Activated CD4-positive, alpha-beta T cell treated with anti-CD3 and anti-CD28 coated beads for 36 hours (primary cell): Measurements from ENCODE around the gene CBX8. TPM values are rescaled to one million over a fixed set of nuclear protein-coding genes. Genes with fewer than 3 reads are reported as not detected.

Source experiments
- ATAC-seq: fragments of 200-7000 bp; cut with Tn5 transposase; one replicate; pipeline ENCODE4 v1.10.0; 2021; ENCODE audit warnings: mild to moderate bottlenecking, moderate library complexity
- CTCF ChIA-PET: fragments of 350-600 bp; sonication (Branson Sonifier 250); formaldehyde crosslinking; loops from one replicate; lab custom pipeline; 2021; ENCODE audit warnings: antibody characterized with exemption; lab: Charles Lee
- POLR2A ChIA-PET: fragments of 350-600 bp; sonication (Branson Sonifier 250); formaldehyde crosslinking; loops from one replicate; lab custom pipeline; 2021; ENCODE audit warnings: antibody characterized with exemption, inconsistent platforms; lab: Charles Lee
- DNase-seq: peaks from one replicate; pipeline ENCODE4 v3.0.0-alpha.2; 2020
- H3K27ac Mint-ChIP-seq: one replicate; pipeline ENCODE4 v1.8.0; 2021; ENCODE audit warnings: mixed read lengths
- H3K27me3 Mint-ChIP-seq: one replicate; pipeline ENCODE4 v1.8.0; 2021; ENCODE audit warnings: mixed read lengths
- H3K36me3 Mint-ChIP-seq: one replicate; pipeline ENCODE4 v1.8.0; 2021; ENCODE audit warnings: low read depth, mixed read lengths
- H3K4me1 Mint-ChIP-seq: one replicate; pipeline ENCODE4 v1.8.0; 2021; ENCODE audit warnings: mixed read lengths
- H3K4me3 Mint-ChIP-seq: one replicate; pipeline ENCODE4 v1.8.0; 2021; ENCODE audit warnings: mild to moderate bottlenecking, moderate library complexity, mixed read lengths
- H3K9me3 Mint-ChIP-seq: one replicate; pipeline ENCODE4 v1.8.0; 2021; ENCODE audit warnings: low read depth, mixed read lengths
- intact Hi-C, 2 experiments: fragments of 100-400 bp; cut with DNase I in 1 of 2; cut with micrococcal nuclease in 1 of 2; formaldehyde crosslinking; loops; one replicate each; pipeline versions ENCODE4 v1.14.2 to v1.15.1; 2022 to 2024; cut with DNase I, micrococcal nuclease
- total RNA-seq, 2 experiments: library from RNA; stranded (reverse); gene quantifications; one replicate each; pipeline ENCODE4 v1.2.3, GENCODE V29; 2021

The CBX8 gene
- total RNA-seq, 2 experiments from 2014 or later = 4.7 to 6.0 TPM

DNA sequence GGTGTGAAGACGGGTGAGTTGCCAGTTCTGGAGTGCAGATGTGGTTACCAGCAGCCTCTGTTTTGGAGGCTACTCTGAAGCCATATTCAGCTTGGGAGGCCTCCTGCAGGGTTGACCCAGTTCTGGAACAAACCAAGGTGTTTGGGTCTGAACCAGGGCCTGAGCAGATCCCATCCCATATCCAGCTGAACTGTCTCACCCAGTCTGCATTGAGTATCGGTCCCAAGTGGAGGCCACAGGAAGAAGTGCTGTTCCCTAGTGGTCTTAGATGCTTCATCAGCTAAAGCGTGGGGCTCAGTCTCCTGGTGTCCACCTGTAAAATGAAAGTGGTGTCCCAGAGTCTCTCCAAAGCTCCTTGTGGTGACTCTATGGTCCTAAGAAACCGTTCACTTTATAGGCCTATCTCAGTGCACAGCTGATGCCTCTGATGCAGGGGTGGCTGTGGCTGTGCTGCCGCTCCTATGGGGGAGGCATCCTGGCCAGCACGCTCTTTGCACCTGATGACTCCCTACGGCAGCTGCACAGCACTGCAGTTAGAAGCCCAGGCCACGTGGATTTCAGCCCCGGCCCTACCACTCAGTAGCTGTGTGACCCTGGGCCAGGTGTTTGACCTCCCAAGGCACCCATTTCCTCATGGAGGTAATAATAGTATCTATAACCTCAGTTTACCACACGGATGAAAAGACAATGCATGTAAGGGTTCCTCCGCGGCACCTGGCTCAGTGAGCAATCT lies 21.3 kb upstream of the CBX8 start:
- DNase-seq (no peak), ATAC-seq (no peak)
- ChIA-PET POLR2A (no interaction called here), CTCF (interaction anchor here (0.7 to 1.5 kb wide), 7 partner anchors 9 to 193 kb away, joined by 3 to 6 read pairs (median 3); partner anchors contain the start of gene CBX4)
- Mint-ChIP-seq H3K36me3 (no peaks in the 10 kb centered on the region), H3K27ac (no peak overlapping the region), H3K4me1 (peaks cover 6% of the 10 kb centered on the region), H3K9me3 (no peaks in the 10 kb centered on the region), H3K27me3 (peaks cover 18% of the 10 kb centered on the region), H3K4me3 (no peak overlapping the region)
- intact Hi-C loops = no loop called here

DNA sequence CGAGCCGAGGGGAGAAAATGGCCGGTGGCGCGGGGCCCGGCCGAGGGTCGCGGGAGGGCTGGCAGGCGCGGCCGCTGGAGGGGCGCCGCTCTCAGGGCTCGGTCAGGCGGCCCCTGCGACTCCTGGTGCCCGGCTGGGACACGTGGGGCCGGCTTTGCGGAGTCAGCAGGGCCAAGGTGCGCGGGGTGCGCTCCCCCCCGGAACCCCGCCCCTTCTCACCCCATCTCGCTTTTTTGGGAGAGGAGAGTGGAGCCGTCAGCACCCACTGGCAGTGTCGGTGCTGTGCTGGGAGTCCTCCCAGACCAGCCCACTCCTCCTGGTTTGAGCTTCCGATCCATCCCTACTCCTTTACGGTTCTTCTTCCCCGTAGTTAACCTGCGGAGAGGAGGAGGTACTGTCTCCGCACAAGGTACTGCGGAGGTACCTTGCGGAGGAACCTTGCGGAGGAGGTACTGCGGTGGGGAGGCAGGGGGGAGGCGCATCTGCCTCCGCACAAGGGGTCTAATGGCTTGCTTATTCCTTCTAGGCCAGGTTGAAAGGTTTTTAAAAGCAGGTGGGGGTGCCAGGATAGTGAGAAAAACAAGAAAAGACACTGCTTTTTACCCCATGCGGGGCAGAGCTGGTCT lies 19.1 kb upstream of the CBX8 start:
- H3K36me3 Mint-ChIP-seq = no peaks in the 10 kb centered on the region
- DNase-seq (no peak), ATAC-seq (no peak)
- ChIA-PET CTCF (no interaction called here), POLR2A (no interaction called here)
- peaks cover 29% of the 10 kb centered on the region for H3K27me3 Mint-ChIP-seq
- intact Hi-C loops = no loop called here
- H3K4me3 Mint-ChIP-seq = no peak overlapping the region
- no peak overlapping the region for H3K27ac Mint-ChIP-seq
- peaks cover 16% of the 10 kb centered on the region for H3K4me1 Mint-ChIP-seq
- H3K9me3 Mint-ChIP-seq = no peaks in the 10 kb centered on the region

DNA sequence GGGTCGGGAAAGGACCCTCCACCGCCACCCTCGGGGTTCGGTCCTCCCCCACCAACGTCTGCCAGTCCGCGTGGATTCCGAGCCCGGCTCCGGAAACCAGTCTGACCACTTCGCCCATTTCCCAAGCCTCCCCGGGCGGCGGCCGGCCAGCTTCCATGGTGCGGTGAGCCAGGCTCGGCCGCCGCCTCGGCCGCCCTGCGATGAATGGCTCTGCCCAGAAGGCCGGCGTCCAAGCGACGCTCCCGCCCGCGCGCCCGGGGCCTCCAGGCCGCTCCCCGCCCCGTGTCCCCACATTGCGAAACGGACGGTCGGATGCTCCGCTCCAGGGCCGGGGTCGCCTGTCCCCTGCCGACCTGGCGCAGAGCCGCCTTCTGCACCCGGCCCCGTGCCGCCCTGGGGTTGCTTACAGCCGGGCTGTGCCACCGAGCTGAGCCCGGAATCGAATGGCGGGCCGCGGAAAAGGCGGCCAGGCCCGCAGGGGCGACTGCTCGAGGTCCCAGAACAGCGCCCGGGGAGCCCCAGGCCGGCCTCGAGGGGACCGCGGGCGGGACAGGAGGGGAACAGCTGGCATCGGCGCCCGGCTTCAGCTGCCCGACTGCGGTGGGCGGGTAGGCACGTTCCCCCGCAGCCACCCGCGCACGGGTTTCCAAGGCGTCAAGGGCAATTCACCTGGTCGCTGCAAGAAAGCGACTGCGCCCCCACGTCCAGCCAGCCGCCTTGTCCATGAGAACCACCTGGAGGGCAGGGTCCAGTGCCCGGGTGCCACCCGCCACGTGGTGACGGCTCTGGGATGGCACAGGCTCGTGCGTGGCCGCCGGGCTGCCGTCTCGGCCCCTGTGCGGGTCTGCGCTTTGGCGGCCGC lies 18.3 kb upstream of the CBX8 start:
- no peak overlapping the region for H3K27ac Mint-ChIP-seq
- ChIA-PET CTCF (interaction anchor here (1.1 to 1.2 kb wide), 2 partner anchors 13 to 69 kb away, joined by 4 read pairs; no protein-coding TSS in a partner anchor), POLR2A (no interaction called here)
- DNase-seq = peak; percentile 36
- intact Hi-C loops = no loop called here
- H3K27me3 Mint-ChIP-seq = peaks cover 34% of the 10 kb centered on the region
- no peak for ATAC-seq
- peaks cover 23% of the 10 kb centered on the region for H3K4me1 Mint-ChIP-seq
- H3K4me3 Mint-ChIP-seq = no peak overlapping the region
- H3K36me3 Mint-ChIP-seq = no peaks in the 10 kb centered on the region
- H3K9me3 Mint-ChIP-seq = no peaks in the 10 kb centered on the region

DNA sequence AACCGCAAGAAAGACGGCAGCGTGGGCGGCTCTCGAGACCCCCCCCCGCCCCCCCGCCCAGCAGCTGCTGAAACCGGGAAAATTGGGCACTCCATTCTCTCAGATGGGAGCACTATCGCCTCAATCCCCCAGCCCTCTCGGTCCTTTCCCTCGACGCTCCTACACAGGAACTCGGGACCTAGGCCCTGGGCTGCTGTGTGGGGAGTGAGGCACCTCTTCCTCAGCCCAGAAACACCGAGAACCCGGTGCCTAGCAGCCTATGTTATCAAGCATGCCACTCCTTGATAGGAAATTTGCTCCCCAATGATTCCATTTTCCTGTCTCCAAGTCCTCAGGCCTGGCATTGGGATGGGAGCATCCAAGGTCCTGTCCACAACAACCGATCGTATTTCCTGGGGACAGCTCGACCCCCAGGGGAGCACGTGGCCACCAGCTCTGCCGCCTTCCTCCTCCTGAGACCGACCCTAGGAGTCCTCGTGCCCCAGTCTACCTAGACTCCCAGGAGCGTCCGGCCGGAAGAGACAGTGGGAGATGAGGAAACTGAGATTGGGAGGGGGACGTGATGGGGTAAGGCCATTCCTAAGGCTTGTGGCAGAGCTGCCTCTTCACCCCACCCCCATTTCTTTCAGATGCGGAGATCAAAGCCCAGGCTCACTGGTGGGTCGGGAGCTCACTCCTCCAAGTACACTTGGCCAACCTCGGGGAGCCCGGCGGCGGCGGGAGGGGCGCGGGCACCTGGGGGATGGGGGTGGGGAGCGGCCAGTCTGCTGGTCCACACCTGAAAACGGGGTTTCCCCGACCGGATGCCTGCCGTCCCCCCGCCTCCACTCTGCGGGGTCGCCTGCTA lies 17.5 kb upstream of the CBX8 start:
- CTCF ChIA-PET = interaction anchor here (0.5 to 1.2 kb wide), 3 partner anchors 12 to 179 kb away, joined by 4 read pairs; no protein-coding TSS in a partner anchor
- DNase-seq (no peak), ATAC-seq (no peak)
- POLR2A ChIA-PET = no interaction called here
- intact Hi-C loops = no loop called here
- Mint-ChIP-seq H3K4me1 (peaks cover 26% of the 10 kb centered on the region), H3K27me3 (peaks cover 37% of the 10 kb centered on the region), H3K4me3 (peak overlapping the region; percentile 49), H3K9me3 (no peaks in the 10 kb centered on the region), H3K36me3 (no peaks in the 10 kb centered on the region), H3K27ac (no peak overlapping the region)

DNA sequence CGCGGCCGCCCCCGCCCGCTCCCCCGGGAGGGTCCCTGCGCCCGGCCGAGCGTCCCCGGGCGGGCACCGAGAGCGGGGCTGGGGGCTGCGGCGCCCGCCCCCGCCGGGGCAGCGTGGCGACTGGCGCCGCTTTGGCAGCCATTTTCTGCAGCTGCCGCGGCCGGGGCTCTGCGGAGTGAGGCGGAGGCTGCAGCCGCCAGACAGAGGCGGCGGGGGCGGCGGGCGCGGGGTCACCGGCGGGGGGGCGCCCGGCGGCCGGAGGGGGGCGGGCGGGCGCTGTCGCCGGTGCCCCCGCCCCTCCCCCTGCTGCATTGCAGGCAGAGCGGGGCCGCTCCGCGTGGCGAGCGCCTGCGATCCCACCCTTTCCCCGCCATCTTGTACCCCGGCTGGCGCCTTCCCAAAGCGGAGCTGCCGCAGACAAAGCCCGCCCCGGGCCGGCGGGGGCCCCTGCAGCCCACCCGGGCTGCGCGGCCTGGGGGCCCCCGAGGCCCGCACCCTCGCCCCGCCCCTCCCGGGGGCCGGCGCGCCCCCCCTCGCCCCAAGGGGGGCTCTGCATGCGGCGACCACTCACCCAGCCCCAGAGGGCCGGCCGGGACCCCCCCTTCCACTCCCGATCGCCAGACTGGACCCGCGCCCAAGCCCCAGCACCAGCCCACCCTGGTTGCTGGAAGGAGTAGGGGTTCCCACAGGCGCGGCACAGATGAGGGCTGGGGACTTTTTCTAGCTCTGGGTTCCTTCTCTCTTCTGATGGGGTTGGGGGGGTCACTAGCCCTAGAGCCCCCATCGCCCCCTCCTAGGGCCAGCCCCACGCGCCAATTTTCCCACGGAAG lies 16.6 kb upstream of the CBX8 start:
- Mint-ChIP-seq H3K4me1 (peaks cover 30% of the 10 kb centered on the region), H3K36me3 (no peaks in the 10 kb centered on the region), H3K4me3 (peak overlapping the region; percentile 49), H3K9me3 (no peaks in the 10 kb centered on the region), H3K27me3 (peaks cover 45% of the 10 kb centered on the region), H3K27ac (no peak overlapping the region)
- POLR2A ChIA-PET = interaction anchor here (0.6 to 1.4 kb wide), 2 partner anchors 19 to 26 kb away, joined by 5 to 10 read pairs; partner anchors contain the start of gene CBX4
- CTCF ChIA-PET = interaction anchor here (0.5 to 2.0 kb wide), 3 partner anchors 27 to 180 kb away, joined by 3 to 10 read pairs (median 4); no protein-coding TSS in a partner anchor
- DNase-seq (peak; percentile 46), ATAC-seq (no peak)
- intact Hi-C loops = no loop called here

DNA sequence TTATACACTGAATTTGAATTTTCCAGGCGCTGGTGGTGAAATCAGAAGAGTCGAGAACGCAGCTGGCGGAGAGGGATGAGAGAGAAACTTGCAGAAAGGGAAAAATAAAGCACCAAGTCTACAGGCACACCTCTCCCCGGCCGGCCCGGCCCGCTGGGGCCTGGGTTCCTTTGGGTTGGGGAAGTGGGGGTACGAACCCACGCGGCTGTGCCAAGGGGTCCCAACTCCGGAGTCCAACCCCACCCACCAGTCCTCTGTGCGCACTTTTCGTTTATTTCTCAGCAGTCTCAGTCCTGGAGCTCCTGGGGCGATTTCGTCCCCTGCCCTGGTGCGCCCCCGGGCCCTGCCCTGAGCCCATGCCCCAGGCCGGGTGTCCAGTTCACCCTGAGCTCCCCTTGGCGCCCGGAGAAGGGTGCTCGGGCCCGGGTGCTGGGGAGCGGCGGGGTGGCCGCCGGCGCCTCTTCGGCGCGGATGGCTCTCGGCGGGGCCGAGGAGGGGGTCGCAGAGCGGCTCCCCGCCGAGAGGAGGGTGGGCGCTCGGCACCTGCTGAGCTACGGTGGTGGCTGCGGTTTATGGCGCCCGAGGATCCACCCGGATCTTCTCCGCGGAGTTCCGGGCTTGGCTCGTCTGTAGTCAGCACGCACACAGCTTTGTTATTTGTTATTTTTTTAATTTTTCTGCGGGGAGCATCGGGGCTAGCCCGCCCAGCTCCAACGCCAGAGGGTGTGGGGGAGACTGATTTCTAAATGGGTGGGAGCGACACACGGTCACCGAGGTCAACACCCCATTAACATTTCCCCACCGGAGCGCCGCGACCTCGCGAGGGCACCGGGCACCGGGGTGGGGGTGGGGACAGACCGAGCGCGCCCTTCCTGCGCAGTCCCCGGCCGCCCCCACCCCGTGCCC lies 15.7 kb upstream of the CBX8 start:
- DNase-seq (peak; percentile 24), ATAC-seq (no peak)
- H3K4me1 Mint-ChIP-seq = peaks cover 30% of the 10 kb centered on the region
- H3K36me3 Mint-ChIP-seq = no peaks in the 10 kb centered on the region
- no peak overlapping the region for H3K27ac Mint-ChIP-seq
- peak overlapping the region; percentile 51 for H3K4me3 Mint-ChIP-seq
- ChIA-PET POLR2A (interaction anchor here (1.4 kb wide), 1 partner anchor 27 kb away, joined by 5 read pairs; the partner anchor contains the start of gene CBX4), CTCF (interaction anchor here (0.6 to 2.3 kb wide), 8 partner anchors 8 to 66 kb away, joined by 3 to 14 read pairs (median 3); partner anchors contain the start of gene CBX4)
- intact Hi-C loops = loop anchor here in 1 of 2 experiments (1.0 kb wide), 1 partner anchor 8 kb away; no protein-coding TSS in a partner anchor
- no peaks in the 10 kb centered on the region for H3K9me3 Mint-ChIP-seq
- peaks cover 49% of the 10 kb centered on the region for H3K27me3 Mint-ChIP-seq

DNA sequence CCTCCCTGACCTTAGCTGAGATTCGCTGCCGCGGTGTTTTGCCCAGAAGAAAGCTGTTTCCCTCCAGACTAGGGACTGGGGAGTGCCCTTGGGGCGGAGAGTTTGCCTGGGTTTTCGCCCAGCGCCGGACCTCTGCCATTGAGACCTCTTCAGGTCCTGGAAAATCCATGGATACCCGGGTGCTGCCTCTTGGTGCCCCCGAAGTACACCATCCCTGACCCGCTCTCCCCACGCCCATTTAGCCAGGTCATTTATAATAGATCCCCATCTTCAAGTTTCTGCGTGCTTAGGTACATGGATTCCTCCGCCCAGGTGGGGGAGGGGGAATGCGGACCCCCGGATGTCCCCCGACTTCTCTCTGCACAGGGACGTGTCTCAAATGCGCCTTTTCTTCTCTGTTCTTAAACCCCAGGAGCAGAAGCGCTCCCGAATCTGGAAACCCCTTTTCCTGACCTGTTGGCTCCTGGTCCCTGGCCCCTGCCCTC lies 15.0 kb upstream of the CBX8 start:
- Mint-ChIP-seq H3K27me3 (peaks cover 56% of the 10 kb centered on the region), H3K4me3 (peak overlapping the region; percentile 43), H3K4me1 (peaks cover 31% of the 10 kb centered on the region), H3K36me3 (no peaks in the 10 kb centered on the region), H3K27ac (no peak overlapping the region), H3K9me3 (no peaks in the 10 kb centered on the region)
- ATAC-seq (no peak), DNase-seq (no peak)
- ChIA-PET POLR2A (interaction anchor here (0.5 kb wide), 1 partner anchor 19 kb away, joined by 3 read pairs; no protein-coding TSS in a partner anchor), CTCF (interaction anchor here (0.9 to 2.3 kb wide), 8 partner anchors 8 to 65 kb away, joined by 3 to 14 read pairs (median 3); partner anchors contain the start of genes CBX4 and CBX8)
- intact Hi-C loops = loop anchor here (1.0 to 2.0 kb wide), 3 partner anchors 8 to 65 kb away; partner anchors contain the start of gene CBX8 (in 1 of the 2)

DNA sequence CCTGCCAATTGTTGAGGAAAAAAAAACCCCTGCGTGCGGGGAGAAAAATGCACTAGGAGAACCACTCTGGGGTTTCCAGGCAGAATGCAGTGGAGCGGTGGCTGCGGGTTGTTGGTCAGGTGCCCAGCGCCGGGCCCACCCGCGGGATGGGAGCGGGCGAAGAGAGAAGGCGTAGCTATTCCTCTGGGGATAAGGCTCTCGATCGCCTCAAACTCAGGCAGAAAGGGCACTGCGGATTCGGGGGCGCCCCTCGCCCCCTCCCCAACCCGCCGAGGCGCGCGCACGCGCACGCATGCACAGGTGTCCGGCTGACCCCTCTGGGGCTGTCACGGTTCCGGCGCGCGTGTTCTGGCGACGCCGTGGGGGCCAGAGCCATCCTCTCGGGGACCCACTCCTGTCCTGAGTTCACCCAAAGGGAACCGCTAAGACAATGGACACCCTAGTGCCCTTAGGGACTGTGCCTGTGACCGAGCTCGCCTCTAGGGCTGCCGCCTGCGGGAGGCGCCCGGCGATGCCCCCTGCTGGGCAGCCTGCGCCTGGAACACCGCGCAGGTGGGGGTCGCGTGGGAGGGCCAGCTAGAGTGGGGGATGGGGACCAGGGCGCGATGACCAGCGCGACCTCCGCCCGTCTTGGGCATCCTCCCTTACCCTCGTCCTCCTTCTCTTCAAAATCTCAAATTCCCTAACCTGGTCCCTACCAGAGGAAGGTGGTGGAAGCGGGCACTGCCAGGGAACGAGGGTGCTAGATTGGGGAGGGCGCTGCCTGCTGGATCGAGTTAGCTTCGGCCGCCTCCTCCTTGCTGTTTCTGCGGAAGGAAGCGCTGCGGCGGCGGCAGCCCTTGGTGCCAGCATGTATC lies 14.4 kb upstream of the CBX8 start:
- CTCF ChIA-PET = interaction anchor here (0.7 to 2.3 kb wide), 9 partner anchors 8 to 98 kb away, joined by 3 to 14 read pairs (median 3); partner anchors contain the start of genes CBX4 and CBX8
- H3K27ac Mint-ChIP-seq = no peak overlapping the region
- no peaks in the 10 kb centered on the region for H3K9me3 Mint-ChIP-seq
- peaks cover 57% of the 10 kb centered on the region for H3K27me3 Mint-ChIP-seq
- peaks cover 33% of the 10 kb centered on the region for H3K4me1 Mint-ChIP-seq
- peak; percentile 68 for DNase-seq
- peak overlapping the region; percentile 43 for H3K4me3 Mint-ChIP-seq
- intact Hi-C loops = loop anchor here (2.0 kb wide), 2 partner anchors 14 to 64 kb away; partner anchors contain the start of gene CBX8 (in 1 of the 2)
- POLR2A ChIA-PET = interaction anchor here (0.5 to 1.5 kb wide), 3 partner anchors 14 to 28 kb away, joined by 3 to 6 read pairs (median 3); partner anchors contain the start of genes CBX4 and CBX8
- H3K36me3 Mint-ChIP-seq = no peaks in the 10 kb centered on the region
- peak; percentile 31 for ATAC-seq
